Kidney epithelial cell (primary cell): ENCODE measurements around the gene TERT. TPM values are rescaled to one million over a fixed set of nuclear protein-coding genes. Genes with fewer than 3 reads are reported as not detected.
"Not testable (repeated sequence)": the region's sequence is repeated elsewhere in the genome, so short reads cannot be mapped to it uniquely, and the experiment has no call there.

Source experiments
- DNase-seq: peaks from one replicate; pipeline ENCODE4 v3.0.0-alpha.2; 2010; ENCODE audit warnings: low read depth
- H3K27me3 ChIP-seq: 2 replicates; pipeline ENCODE4 v1.6.0; 2011; ENCODE audit warnings: low read length; ENCODE audit not compliant: control insufficient read depth, insufficient read depth
- H3K36me3 ChIP-seq: 2 replicates; pipeline ENCODE4 v1.5.1; 2011; ENCODE audit warnings: low read length; ENCODE audit not compliant: control insufficient read depth, insufficient read depth
- H3K4me3 ChIP-seq: 2 replicates; pipeline ENCODE4 v1.5.1; 2011; ENCODE audit warnings: low read depth, mild to moderate bottlenecking, control low read depth, low read length
- CTCF ChIP-seq: IDR thresholded peaks from 2 replicates; pipeline ENCODE4 v1.5.1; 2011; ENCODE audit warnings: mild to moderate bottlenecking, moderate library complexity, low read length, control low read depth, inconsistent platforms; ENCODE audit not compliant: insufficient read depth, poor library complexity, severe bottlenecking
- total RNA-seq: library from RNA; depleted of rRNA; stranded (reverse); fragments of >200 nt; gene quantifications from 2 replicates; pipeline ENCODE4 v1.2.3, GENCODE V29; 2015

TERT gene
- total RNA-seq, 1 donor from 2014 or later, result not detected

- Histone ChIP-seq H3K27me3 (no peaks in the 10 kb centered on the region), H3K36me3 (no peaks in the 10 kb centered on the region), H3K4me3 (no peak overlapping the region)
- TF ChIP-seq CTCF, result no peak
- no peak for DNase-seq
Observed at GRCh38 chr5:1285141-1285540, 9.7 kb downstream of the TERT start.

GRCh38 chr5:1284336-1284970 is 10.4 kb downstream of the TERT start:
- not testable (repeated sequence) for H3K4me3 ChIP-seq, H3K36me3 ChIP-seq

GRCh38 chr5:1283729-1284041 is 11.2 kb downstream of the TERT start:
- H3K4me3 ChIP-seq, H3K36me3 ChIP-seq, DNase-seq, H3K27me3 ChIP-seq: not testable (repeated sequence)

More at GRCh38 chr5:1284336-1284970, 10.4 kb downstream of the TERT start:
- H3K27me3 ChIP-seq, DNase-seq: not testable (repeated sequence)

- not testable (repeated sequence) for H3K4me3 ChIP-seq, H3K36me3 ChIP-seq, H3K27me3 ChIP-seq, DNase-seq
Observed at GRCh38 chr5:1282993-1283728, 11.7 kb downstream of the TERT start.

- no peak for TF ChIP-seq CTCF
- DNase-seq, result no peak
- H3K27me3 ChIP-seq, result no peaks in the 10 kb centered on the region
- no peaks in the 10 kb centered on the region for H3K36me3 ChIP-seq
- no peak overlapping the region for H3K4me3 ChIP-seq
Observed at GRCh38 chr5:1282131-1282992, 12.5 kb downstream of the TERT start.

- Histone ChIP-seq H3K27me3 (no peaks in the 10 kb centered on the region), H3K36me3 (no peaks in the 10 kb centered on the region), H3K4me3 (no peak overlapping the region)
- no peak for DNase-seq
- no peak for TF ChIP-seq CTCF
Observed at GRCh38 chr5:1281038-1281882, 13.6 kb downstream of the TERT start.
